Caki2 (cell line): ENCODE data around the gene PRAC2. TPM values are rescaled to one million over a fixed set of nuclear protein-coding genes. Genes with fewer than 3 reads are reported as not detected.

ENCODE experiments used
- DNase-seq: peaks from one replicate; pipeline ENCODE4 v3.0.0-alpha.2; 2015; ENCODE audit warnings: low read depth
- in situ Hi-C: cut with HindIII; loops from 2 replicates; pipeline ENCODE4 v1.10.0; 2016; ENCODE audit warnings: low sequenced_read_pairs, low pct_unique_long_range_greater_than_20kb, mixed read lengths
- total RNA-seq: library from RNA; depleted of rRNA; stranded (reverse); fragments of >200 nt; shearing (Covaris generic); gene quantifications from 2 replicates; pipeline ENCODE4 v1.2.3, GENCODE V29; 2014; ENCODE audit warnings: low replicate concordance; rRNA removed

The PRAC2 gene
- total RNA-seq, 1 experiment from 2014 or later, result not detected

- in situ Hi-C loops, result no loop called here
- DNase-seq, result no peak
Observed at GRCh38 chr17:48773245-48773644, 50.3 kb downstream of the PRAC2 start.

Other genes with a start within 250 kb of the PRAC2 start
- gene HOXB1, start 192.2 kb upstream of the PRAC2 start, total RNA-seq, result not detected in 2 replicates
- gene HOXB2, start 178.1 kb upstream of the PRAC2 start, total RNA-seq, result 8.4 and 13.5 TPM in 2 replicates
- 2.6 and 2.7 TPM in 2 replicates for gene HOXB4, start 144.8 kb upstream of the PRAC2 start, total RNA-seq
- gene HOXB3, start 132.9 kb upstream of the PRAC2 start, total RNA-seq, result 1.1 and 15.0 TPM in 2 replicates
- gene HOXB5, start 129.4 kb upstream of the PRAC2 start, total RNA-seq, result not detected in 2 replicates
- 5.4 and 8.7 TPM in 2 replicates for gene HOXB6, start 118.2 kb upstream of the PRAC2 start, total RNA-seq
- gene HOXB7, start 112.2 kb upstream of the PRAC2 start, total RNA-seq, result 21.5 and 29.0 TPM in 2 replicates
- gene HOXB8, start 107.9 kb upstream of the PRAC2 start, total RNA-seq, result 0.47 TPM in 1 of 2 replicates, not detected in the other
- gene HOXB9, start 96.8 kb upstream of the PRAC2 start, total RNA-seq, result 0.84 and 2.1 TPM in 2 replicates
- not detected in 2 replicates for gene PRAC1, start 667 bp upstream of the PRAC2 start, total RNA-seq
- 6.5 and 6.9 TPM in 2 replicates for gene HOXB13, start 5.6 kb downstream of the PRAC2 start, total RNA-seq
- 0.34 TPM in 1 of 2 replicates, not detected in the other for gene TTLL6, start 94.0 kb downstream of the PRAC2 start, total RNA-seq
- gene CALCOCO2, start 107.8 kb downstream of the PRAC2 start, total RNA-seq, result 24.8 and 38.5 TPM in 2 replicates
- 65.0 and 102 TPM in 2 replicates for gene ATP5MC1, start 169.6 kb downstream of the PRAC2 start, total RNA-seq
- gene UBE2Z, start 185.2 kb downstream of the PRAC2 start, total RNA-seq, result 151 and 159 TPM in 2 replicates
- 467 and 493 TPM in 2 replicates for gene SNF8, start 221.7 kb downstream of the PRAC2 start, total RNA-seq
- gene GIP, start 245.4 kb downstream of the PRAC2 start, total RNA-seq, result not detected in 2 replicates